Astrocyte (in vitro differentiated cells and primary cell): ENCODE results near the gene WDR4. TPM values are rescaled to one million over a fixed set of nuclear protein-coding genes. Genes with fewer than 3 reads are reported as not detected.

Experiments used
- DNase-seq: peaks from one replicate; pipeline ENCODE4 v3.0.0-alpha.2; 2010; ENCODE audit warnings: low read depth
- FAIRE-seq: peaks from 2 replicates; lab custom pipeline; 2011; peaks lifted over from hg19 to GRCh38; lab: Jason Lieb, UNC
- H2AFZ ChIP-seq: 2 replicates; pipeline ENCODE4 v1.6.0; 2012; ENCODE audit warnings: low read depth, low read length, inconsistent platforms
- H3K27ac ChIP-seq: 2 replicates; pipeline ENCODE4 v1.5.1; 2011; ENCODE audit warnings: low read depth, low read length, inconsistent platforms
- H3K27me3 ChIP-seq: 2 replicates; pipeline ENCODE4 v1.6.0; 2011; ENCODE audit warnings: low read length, inconsistent platforms; ENCODE audit not compliant: insufficient read depth
- H3K36me3 ChIP-seq: 2 replicates; pipeline ENCODE4 v1.5.1; 2011; ENCODE audit warnings: low read length, inconsistent platforms; ENCODE audit not compliant: insufficient read depth
- H3K4me1 ChIP-seq: 2 replicates; pipeline ENCODE4 v1.5.1; 2011; ENCODE audit warnings: low read length, inconsistent platforms; ENCODE audit not compliant: insufficient read depth
- H3K4me2 ChIP-seq: 2 replicates; pipeline ENCODE4 v1.6.0; 2012; ENCODE audit warnings: low read length, inconsistent platforms
- H3K4me3 ChIP-seq: 2 replicates; pipeline ENCODE4 v1.5.1; 2011; ENCODE audit warnings: low read depth, mild to moderate bottlenecking, low read length, inconsistent platforms; ENCODE audit not compliant: insufficient read depth
- H3K79me2 ChIP-seq: 2 replicates; pipeline ENCODE4 v1.6.0; 2012; ENCODE audit warnings: mild to moderate bottlenecking, low read length, inconsistent platforms; ENCODE audit not compliant: insufficient read depth
- H3K9ac ChIP-seq: 2 replicates; pipeline ENCODE4 v1.6.0; 2012; ENCODE audit warnings: mild to moderate bottlenecking, low read length, inconsistent platforms
- H3K9me3 ChIP-seq: 2 replicates; pipeline ENCODE4 v1.5.1; 2012; ENCODE audit warnings: low read depth, mild to moderate bottlenecking, low read length, inconsistent platforms; ENCODE audit not compliant: insufficient read depth
- H4K20me1 ChIP-seq: 2 replicates; pipeline ENCODE4 v1.6.0; 2012; ENCODE audit warnings: low read length, inconsistent platforms; ENCODE audit not compliant: insufficient read depth
- H3K27ac Mint-ChIP-seq: one replicate; pipeline ENCODE4 v1.8.0; 2021; ENCODE audit warnings: mild to moderate bottlenecking, mixed read lengths; ENCODE audit not compliant: unreplicated experiment
- H3K27me3 Mint-ChIP-seq: one replicate; pipeline ENCODE4 v1.8.0; 2021; ENCODE audit warnings: low read depth, mixed read lengths; ENCODE audit not compliant: unreplicated experiment
- H3K36me3 Mint-ChIP-seq: one replicate; pipeline ENCODE4 v1.8.0; 2021; ENCODE audit warnings: low read depth, mixed read lengths; ENCODE audit not compliant: unreplicated experiment
- H3K4me1 Mint-ChIP-seq: one replicate; pipeline ENCODE4 v1.8.0; 2021; ENCODE audit warnings: low read depth, mixed read lengths; ENCODE audit not compliant: unreplicated experiment
- H3K4me3 Mint-ChIP-seq: one replicate; pipeline ENCODE4 v1.8.0; 2021; ENCODE audit warnings: mild to moderate bottlenecking, moderate library complexity, mixed read lengths; ENCODE audit not compliant: unreplicated experiment
- H3K9me3 Mint-ChIP-seq: one replicate; pipeline ENCODE4 v1.8.0; 2021; ENCODE audit warnings: mild to moderate bottlenecking, mixed read lengths; ENCODE audit not compliant: unreplicated experiment
- CTCF ChIP-seq: IDR thresholded peaks from 2 replicates; pipeline ENCODE4 v1.5.1; 2011; ENCODE audit warnings: low read depth, mild to moderate bottlenecking, inconsistent platforms, low read length, moderate library complexity; ENCODE audit not compliant: insufficient read depth
- EZH2 ChIP-seq: IDR thresholded peaks from 2 replicates; pipeline ENCODE4 v1.6.1; 2012; ENCODE audit warnings: mild to moderate bottlenecking, low read length, inconsistent platforms; ENCODE audit not compliant: insufficient read depth
- total RNA-seq: library from RNA; stranded (reverse); gene quantifications from 2 replicates; pipeline ENCODE4 v1.2.1, GENCODE V29; 2021

The WDR4 gene
- total RNA-seq, 1 donor from 2014 or later = 20.5 TPM

GRCh38 chr21:42864815-42865775 is 14.2 kb downstream of the WDR4 start:
- Histone ChIP-seq H3K4me1 (no peaks in the 10 kb centered on the region), H3K4me2 (no peak overlapping the region), H3K9ac (no peak overlapping the region), H2AFZ (no peak overlapping the region), H3K79me2 (peaks cover 89% of the 10 kb centered on the region), H3K9me3 (no peaks in the 10 kb centered on the region), H3K27ac (no peak overlapping the region), H4K20me1 (peaks cover 85% of the 10 kb centered on the region), H3K27me3 (no peaks in the 10 kb centered on the region), H3K4me3 (no peak overlapping the region), H3K36me3 (peaks cover 22% of the 10 kb centered on the region)
- FAIRE-seq (no peak), DNase-seq (no peak)
- no peaks in the 10 kb centered on the region for H3K9me3 Mint-ChIP-seq
- no peaks in the 10 kb centered on the region for H3K4me1 Mint-ChIP-seq
- no peak overlapping the region for H3K27ac Mint-ChIP-seq
- no peaks in the 10 kb centered on the region for H3K27me3 Mint-ChIP-seq
- TF ChIP-seq EZH2 = no peak
- TF ChIP-seq CTCF = no peak
- no peak overlapping the region for H3K4me3 Mint-ChIP-seq
- peaks cover 11% of the 10 kb centered on the region for H3K36me3 Mint-ChIP-seq

- Histone ChIP-seq H3K4me1 (no peaks in the 10 kb centered on the region), H3K27ac (no peak overlapping the region), H3K27me3 (no peaks in the 10 kb centered on the region), H3K9ac (no peak overlapping the region), H4K20me1 (peaks cover 90% of the 10 kb centered on the region), H3K9me3 (no peaks in the 10 kb centered on the region), H3K4me2 (no peak overlapping the region), H3K36me3 (peaks cover 21% of the 10 kb centered on the region), H2AFZ (no peak overlapping the region), H3K79me2 (peaks cover 89% of the 10 kb centered on the region), H3K4me3 (no peak overlapping the region)
- DNase-seq (no peak), FAIRE-seq (no peak)
- no peaks in the 10 kb centered on the region for H3K9me3 Mint-ChIP-seq
- H3K27me3 Mint-ChIP-seq = no peaks in the 10 kb centered on the region
- no peaks in the 10 kb centered on the region for H3K4me1 Mint-ChIP-seq
- no peak for TF ChIP-seq EZH2
- TF ChIP-seq CTCF = no peak
- no peak overlapping the region for H3K4me3 Mint-ChIP-seq
- peaks cover 9% of the 10 kb centered on the region for H3K36me3 Mint-ChIP-seq
- no peak overlapping the region for H3K27ac Mint-ChIP-seq
Measured at GRCh38 chr21:42864286-42864685, 15.1 kb downstream of the WDR4 start.

GRCh38 chr21:42863504-42863870 is 15.9 kb downstream of the WDR4 start:
- DNase-seq = no peak
- peaks cover 12% of the 10 kb centered on the region for H3K36me3 Mint-ChIP-seq
- Histone ChIP-seq H3K9ac (no peak overlapping the region), H3K79me2 (peaks cover 85% of the 10 kb centered on the region), H4K20me1 (peaks cover 88% of the 10 kb centered on the region), H2AFZ (no peak overlapping the region), H3K4me3 (no peak overlapping the region), H3K4me2 (no peak overlapping the region), H3K4me1 (no peaks in the 10 kb centered on the region), H3K27ac (no peak overlapping the region), H3K36me3 (peaks cover 21% of the 10 kb centered on the region), H3K9me3 (no peaks in the 10 kb centered on the region), H3K27me3 (no peaks in the 10 kb centered on the region)
- H3K9me3 Mint-ChIP-seq = no peaks in the 10 kb centered on the region
- no peak overlapping the region for H3K27ac Mint-ChIP-seq
- H3K4me1 Mint-ChIP-seq = no peaks in the 10 kb centered on the region
- H3K4me3 Mint-ChIP-seq = no peak overlapping the region
- TF ChIP-seq EZH2 = no peak
- TF ChIP-seq CTCF = no peak
- no peaks in the 10 kb centered on the region for H3K27me3 Mint-ChIP-seq
- no peak for FAIRE-seq
